ENCODE results near the gene CACNG4.

Gene CACNG4

DNA sequence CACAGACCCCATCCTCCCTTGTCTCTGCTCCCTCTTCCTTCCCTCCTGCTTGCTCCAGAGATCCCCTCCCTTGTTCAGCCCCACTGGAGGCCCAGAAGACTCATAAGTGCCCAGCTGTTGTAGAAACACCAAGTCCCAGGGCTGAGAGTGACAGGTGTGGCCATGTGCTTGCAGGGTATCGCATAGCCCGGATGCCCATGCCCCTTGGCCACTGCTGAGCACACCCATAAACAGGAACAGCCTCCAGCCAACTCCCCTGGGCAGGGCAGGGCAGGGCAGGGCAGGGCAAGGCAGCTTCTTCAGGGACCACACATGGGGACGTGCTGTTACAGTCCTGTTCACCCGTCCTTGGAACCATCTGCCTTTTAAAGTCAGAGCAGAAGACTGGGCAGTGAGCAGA is 81.9 kb downstream of the CACNG4 start:
- Histone ChIP-seq H3K36me3 (ENCODE audit: control insufficient read depth in 2 of 2, insufficient read depth in 2 of 2, low read length in 2 of 2) (no peaks in the 10 kb centered on the region), H3K27ac (ENCODE audit: low read depth in 2 of 2, low read length in 2 of 2) (peak overlapping the region; percentile 40 to 63), H3K4me3 (ENCODE audit: low read length in 2 of 2) (peak overlapping the region in 1 of 2 donors; percentile 20), H3K27me3 (ENCODE audit: control insufficient read depth in 2 of 2, insufficient read depth in 2 of 2, low read length in 2 of 2) (peaks cover 0 to 2% of the 10 kb centered on the region in 2 donors), H3K4me1 (ENCODE audit: control insufficient read depth in 2 of 2, insufficient read depth in 2 of 2, low read length in 2 of 2) (peaks cover 0 to 18% of the 10 kb centered on the region in 2 donors), H3K9ac (ENCODE audit: low read depth in 1 of 2, low read length in 2 of 2) (peak overlapping the region; percentile 24 to 30), H3K9me3 (ENCODE audit: control insufficient read depth in 2 of 2, low read length in 2 of 2) (peaks cover 3 to 6% of the 10 kb centered on the region in 2 donors)

DNA sequence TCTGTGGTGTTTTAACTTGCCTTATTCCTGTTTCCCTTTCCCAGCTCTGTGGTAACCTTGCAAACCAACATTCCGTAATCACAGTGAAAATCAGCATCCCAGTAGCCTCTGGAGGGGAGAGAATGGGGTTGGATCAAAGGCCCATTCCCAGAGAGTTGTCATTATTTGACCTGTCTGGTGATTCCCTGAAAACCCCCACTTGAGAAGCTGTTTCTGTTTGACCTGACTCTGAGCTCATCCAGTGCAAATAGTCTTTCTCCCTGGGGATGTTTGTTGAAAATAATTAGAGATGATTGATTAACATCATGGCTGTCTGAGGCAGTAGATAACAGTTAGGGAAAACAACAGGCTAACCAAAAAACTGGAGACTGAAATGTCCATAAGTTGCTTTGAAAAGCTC is 82.9 kb downstream of the CACNG4 start:
- H3K4me3 ChIP-seq (ENCODE audit: low read length in 2 of 2): no peak overlapping the region
- H3K9me3 ChIP-seq (ENCODE audit: control insufficient read depth in 2 of 2, low read length in 2 of 2): peaks cover 3 to 6% of the 10 kb centered on the region in 2 donors
- peaks cover 0 to 2% of the 10 kb centered on the region in 2 donors for H3K27me3 ChIP-seq (ENCODE audit: control insufficient read depth in 2 of 2, insufficient read depth in 2 of 2, low read length in 2 of 2)
- H3K27ac ChIP-seq (ENCODE audit: low read depth in 2 of 2, low read length in 2 of 2): no peak overlapping the region
- no peak overlapping the region for H3K9ac ChIP-seq (ENCODE audit: low read depth in 1 of 2, low read length in 2 of 2)
- peaks cover 0 to 20% of the 10 kb centered on the region in 2 donors for H3K4me1 ChIP-seq (ENCODE audit: control insufficient read depth in 2 of 2, insufficient read depth in 2 of 2, low read length in 2 of 2)
- no peaks in the 10 kb centered on the region for H3K36me3 ChIP-seq (ENCODE audit: control insufficient read depth in 2 of 2, insufficient read depth in 2 of 2, low read length in 2 of 2)

DNA sequence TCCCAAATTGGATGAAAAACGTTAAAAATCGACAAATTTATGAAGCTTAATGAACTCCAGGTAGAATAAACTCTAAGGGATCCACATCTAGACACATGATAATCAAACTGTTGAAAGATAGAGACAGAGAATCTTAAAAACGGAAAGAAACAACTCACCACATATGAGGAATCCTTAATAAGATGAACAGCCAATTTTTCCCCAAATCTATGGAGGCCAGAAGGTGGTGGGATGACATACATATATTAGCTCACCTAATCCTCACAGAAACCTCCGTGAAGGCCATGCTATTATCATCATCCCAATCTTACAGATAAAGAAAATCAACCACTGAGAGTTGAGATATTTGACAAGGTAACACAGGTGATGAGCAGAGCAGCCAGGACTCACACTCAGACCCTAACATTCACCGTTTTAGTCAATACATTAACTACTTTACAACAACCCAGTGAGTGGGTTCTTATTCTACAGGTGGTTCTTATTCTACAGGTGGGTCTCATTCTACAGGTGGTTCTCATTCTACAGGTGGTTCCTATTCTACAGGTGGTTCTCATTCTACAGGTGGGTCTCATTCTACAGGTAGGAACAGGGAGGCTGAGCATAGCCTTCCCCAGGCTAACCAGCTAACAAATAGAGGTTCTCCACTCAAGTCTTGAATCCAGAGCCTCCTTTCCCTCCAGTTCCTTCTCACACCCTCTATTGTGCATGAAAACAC is 84.7 kb downstream of the CACNG4 start:
- Histone ChIP-seq H3K4me3 (ENCODE audit: low read length in 2 of 2) (no peak overlapping the region), H3K27ac (ENCODE audit: low read depth in 2 of 2, low read length in 2 of 2) (no peak overlapping the region), H3K4me1 (ENCODE audit: control insufficient read depth in 2 of 2, insufficient read depth in 2 of 2, low read length in 2 of 2) (peaks cover 0 to 25% of the 10 kb centered on the region in 2 donors), H3K9me3 (ENCODE audit: control insufficient read depth in 2 of 2, low read length in 2 of 2) (peaks cover 3 to 6% of the 10 kb centered on the region in 2 donors), H3K9ac (ENCODE audit: low read depth in 1 of 2, low read length in 2 of 2) (no peak overlapping the region), H3K27me3 (ENCODE audit: control insufficient read depth in 2 of 2, insufficient read depth in 2 of 2, low read length in 2 of 2) (peaks cover 0 to 2% of the 10 kb centered on the region in 2 donors), H3K36me3 (ENCODE audit: control insufficient read depth in 2 of 2, insufficient read depth in 2 of 2, low read length in 2 of 2) (no peaks in the 10 kb centered on the region)

DNA sequence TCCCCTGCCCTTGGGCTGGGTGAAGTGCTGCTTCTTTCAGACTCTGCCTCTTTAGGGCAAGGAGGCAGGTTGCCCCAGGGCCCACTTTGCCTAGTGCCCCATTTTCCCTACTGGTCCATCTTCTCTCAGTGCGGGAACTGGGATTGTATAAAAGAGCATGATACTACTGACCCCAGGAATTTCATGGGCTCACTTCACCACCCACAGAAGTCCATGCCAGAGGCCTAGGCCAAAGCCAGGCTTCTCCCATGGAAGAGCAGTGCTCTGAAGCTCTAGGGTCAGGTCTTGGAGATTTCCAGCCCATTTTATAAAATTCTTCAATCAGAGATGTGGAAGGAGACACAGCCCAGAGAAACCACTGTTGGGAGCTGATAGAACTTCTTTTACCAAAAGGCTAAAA is 85.6 kb downstream of the CACNG4 start:
- Histone ChIP-seq H3K9me3 (ENCODE audit: control insufficient read depth in 2 of 2, low read length in 2 of 2) (peaks cover 3 to 6% of the 10 kb centered on the region in 2 donors), H3K36me3 (ENCODE audit: control insufficient read depth in 2 of 2, insufficient read depth in 2 of 2, low read length in 2 of 2) (no peaks in the 10 kb centered on the region), H3K27ac (ENCODE audit: low read depth in 2 of 2, low read length in 2 of 2) (no peak overlapping the region), H3K9ac (ENCODE audit: low read depth in 1 of 2, low read length in 2 of 2) (no peak overlapping the region), H3K4me3 (ENCODE audit: low read length in 2 of 2) (no peak overlapping the region), H3K4me1 (ENCODE audit: control insufficient read depth in 2 of 2, insufficient read depth in 2 of 2, low read length in 2 of 2) (peaks cover 0 to 25% of the 10 kb centered on the region in 2 donors), H3K27me3 (ENCODE audit: control insufficient read depth in 2 of 2, insufficient read depth in 2 of 2, low read length in 2 of 2) (peaks cover 0 to 2% of the 10 kb centered on the region in 2 donors)

DNA sequence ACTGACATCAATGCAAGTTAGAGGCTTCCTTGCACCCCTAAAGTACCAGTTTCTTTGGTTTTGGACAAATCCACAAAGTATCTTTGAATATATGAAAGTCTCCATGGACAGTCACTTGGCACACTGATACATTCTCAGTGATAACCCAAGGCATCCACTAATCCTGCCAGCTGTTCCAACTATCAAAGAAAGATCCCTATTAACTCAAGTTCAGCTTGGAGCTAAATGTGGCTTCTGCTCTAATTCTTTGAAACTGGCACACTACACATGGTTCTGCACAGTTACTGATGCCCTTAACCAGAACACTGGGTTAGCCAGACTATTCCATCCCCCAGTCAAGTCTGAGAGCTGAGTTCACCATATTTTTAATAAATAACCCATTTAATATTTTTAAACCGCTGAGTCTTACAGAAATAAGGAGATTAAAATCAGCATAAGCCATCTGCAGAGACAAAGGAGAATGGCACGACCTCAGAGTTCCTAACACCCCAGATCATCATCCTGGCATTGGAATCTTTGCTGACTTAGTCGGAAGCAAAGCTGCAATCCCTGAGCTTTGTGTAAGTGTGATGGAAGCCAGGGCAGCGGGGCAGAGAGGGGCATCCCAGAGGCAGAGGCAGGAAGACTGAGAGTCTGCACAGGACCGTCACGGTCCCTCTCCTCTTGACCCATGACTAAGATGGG is 86.1 kb downstream of the CACNG4 start:
- Histone ChIP-seq H3K4me3 (ENCODE audit: low read length in 2 of 2) (no peak overlapping the region), H3K36me3 (ENCODE audit: control insufficient read depth in 2 of 2, insufficient read depth in 2 of 2, low read length in 2 of 2) (no peaks in the 10 kb centered on the region), H3K27ac (ENCODE audit: low read depth in 2 of 2, low read length in 2 of 2) (no peak overlapping the region), H3K4me1 (ENCODE audit: control insufficient read depth in 2 of 2, insufficient read depth in 2 of 2, low read length in 2 of 2) (peaks cover 0 to 25% of the 10 kb centered on the region in 2 donors), H3K27me3 (ENCODE audit: control insufficient read depth in 2 of 2, insufficient read depth in 2 of 2, low read length in 2 of 2) (peaks cover 0 to 2% of the 10 kb centered on the region in 2 donors), H3K9ac (ENCODE audit: low read depth in 1 of 2, low read length in 2 of 2) (no peak overlapping the region), H3K9me3 (ENCODE audit: control insufficient read depth in 2 of 2, low read length in 2 of 2) (peaks cover 3 to 6% of the 10 kb centered on the region in 2 donors)

DNA sequence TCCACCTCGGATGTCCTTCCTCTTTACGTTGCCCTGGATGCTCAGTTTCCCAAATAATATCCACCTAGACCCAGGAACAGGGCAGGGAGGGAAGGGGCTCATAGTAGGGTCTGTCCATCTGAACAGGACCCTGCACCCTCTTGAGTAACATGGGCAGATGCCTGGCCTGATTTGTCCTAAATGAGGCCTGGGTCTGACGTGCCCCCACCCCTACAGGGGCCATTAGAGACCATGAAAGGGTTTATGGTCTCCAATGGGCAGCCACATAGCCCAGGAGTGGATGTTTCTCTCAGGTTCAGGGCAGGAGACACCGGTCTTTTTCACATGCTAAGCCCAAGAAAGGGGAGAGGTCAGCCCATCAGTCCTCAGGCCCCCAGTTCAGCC is 86.6 kb downstream of the CACNG4 start:
- Histone ChIP-seq H3K36me3 (ENCODE audit: control insufficient read depth in 2 of 2, insufficient read depth in 2 of 2, low read length in 2 of 2) (no peaks in the 10 kb centered on the region), H3K27me3 (ENCODE audit: control insufficient read depth in 2 of 2, insufficient read depth in 2 of 2, low read length in 2 of 2) (peaks cover 0 to 2% of the 10 kb centered on the region in 2 donors), H3K9ac (ENCODE audit: low read depth in 1 of 2, low read length in 2 of 2) (no peak overlapping the region), H3K27ac (ENCODE audit: low read depth in 2 of 2, low read length in 2 of 2) (no peak overlapping the region), H3K4me3 (ENCODE audit: low read length in 2 of 2) (no peak overlapping the region), H3K9me3 (ENCODE audit: control insufficient read depth in 2 of 2, low read length in 2 of 2) (peaks cover 3 to 6% of the 10 kb centered on the region in 2 donors), H3K4me1 (ENCODE audit: control insufficient read depth in 2 of 2, insufficient read depth in 2 of 2, low read length in 2 of 2) (peaks cover 3 to 25% of the 10 kb centered on the region in 2 donors)

DNA sequence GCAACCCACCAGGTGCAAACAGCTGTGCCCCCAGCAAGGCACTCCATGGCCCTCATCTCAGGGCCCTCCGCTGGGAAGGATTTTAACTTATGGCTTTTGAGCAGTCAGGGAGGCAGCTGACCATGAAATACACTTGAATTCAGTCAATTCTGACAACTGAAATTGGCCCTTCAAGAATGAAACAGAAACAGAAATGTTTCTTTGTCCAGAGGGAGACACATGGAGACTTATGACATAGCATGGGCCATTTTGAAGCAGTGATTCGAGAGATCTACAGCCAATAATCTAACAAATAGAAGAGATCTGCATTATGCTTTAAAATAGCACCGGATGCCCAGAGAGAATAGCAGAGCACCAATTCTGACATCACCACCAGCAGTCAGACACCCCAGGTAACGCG is 87.3 kb downstream of the CACNG4 start:
- no peaks in the 10 kb centered on the region for H3K36me3 ChIP-seq (ENCODE audit: control insufficient read depth in 2 of 2, insufficient read depth in 2 of 2, low read length in 2 of 2)
- H3K27me3 ChIP-seq (ENCODE audit: control insufficient read depth in 2 of 2, insufficient read depth in 2 of 2, low read length in 2 of 2): no peaks in the 10 kb centered on the region
- no peak overlapping the region for H3K9ac ChIP-seq (ENCODE audit: low read depth in 1 of 2, low read length in 2 of 2)
- no peak overlapping the region for H3K27ac ChIP-seq (ENCODE audit: low read depth in 2 of 2, low read length in 2 of 2)
- H3K9me3 ChIP-seq (ENCODE audit: control insufficient read depth in 2 of 2, low read length in 2 of 2): peaks cover 3 to 6% of the 10 kb centered on the region in 2 donors
- peaks cover 8 to 21% of the 10 kb centered on the region in 2 donors for H3K4me1 ChIP-seq (ENCODE audit: control insufficient read depth in 2 of 2, insufficient read depth in 2 of 2, low read length in 2 of 2)
- no peak overlapping the region for H3K4me3 ChIP-seq (ENCODE audit: low read length in 2 of 2)

DNA sequence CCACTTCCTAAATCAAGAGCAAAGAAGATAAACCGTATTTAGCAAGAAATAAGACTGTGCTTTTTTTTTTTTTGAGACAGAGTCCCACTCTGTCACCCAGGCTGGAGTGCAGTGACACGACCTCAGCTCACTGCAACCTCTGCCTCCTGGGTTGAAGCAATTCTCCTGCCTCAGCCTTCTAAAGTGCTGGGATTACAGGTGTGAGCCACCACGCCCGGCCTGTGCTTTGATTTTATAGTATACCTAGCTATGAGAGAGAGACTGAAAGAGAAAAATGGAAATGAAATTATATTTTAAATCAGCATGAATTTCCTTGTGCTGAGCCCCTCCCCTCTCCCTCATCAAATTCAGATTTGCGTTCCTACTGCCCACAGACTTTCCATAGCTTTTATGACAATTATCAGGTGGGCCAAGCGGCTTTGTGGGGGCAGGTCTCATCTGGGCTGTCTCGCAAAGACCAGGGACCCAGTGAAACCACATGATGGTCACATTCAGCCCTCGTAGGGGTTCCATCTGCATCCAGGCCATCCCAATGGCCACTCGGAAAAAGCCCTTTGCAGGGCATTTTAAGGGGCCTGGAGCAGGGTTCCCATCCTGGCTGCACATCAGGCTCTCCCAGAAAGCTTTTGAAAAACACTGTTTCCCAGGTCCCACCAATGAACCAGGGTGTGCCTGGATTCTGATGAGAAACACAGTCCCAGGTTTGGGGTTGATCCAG is 88.4 kb downstream of the CACNG4 start:
- Histone ChIP-seq H3K36me3 (ENCODE audit: control insufficient read depth in 2 of 2, insufficient read depth in 2 of 2, low read length in 2 of 2) (no peaks in the 10 kb centered on the region), H3K4me1 (ENCODE audit: control insufficient read depth in 2 of 2, insufficient read depth in 2 of 2, low read length in 2 of 2) (peaks cover 9 to 19% of the 10 kb centered on the region in 2 donors), H3K27me3 (ENCODE audit: control insufficient read depth in 2 of 2, insufficient read depth in 2 of 2, low read length in 2 of 2) (no peaks in the 10 kb centered on the region), H3K9ac (ENCODE audit: low read depth in 1 of 2, low read length in 2 of 2) (peak overlapping the region in 1 of 2 donors; percentile 6), H3K9me3 (ENCODE audit: control insufficient read depth in 2 of 2, low read length in 2 of 2) (peaks cover 3 to 6% of the 10 kb centered on the region in 2 donors), H3K27ac (ENCODE audit: low read depth in 2 of 2, low read length in 2 of 2) (peak overlapping the region in 1 of 2 donors; percentile 22), H3K4me3 (ENCODE audit: low read length in 2 of 2) (no peak overlapping the region)

DNA sequence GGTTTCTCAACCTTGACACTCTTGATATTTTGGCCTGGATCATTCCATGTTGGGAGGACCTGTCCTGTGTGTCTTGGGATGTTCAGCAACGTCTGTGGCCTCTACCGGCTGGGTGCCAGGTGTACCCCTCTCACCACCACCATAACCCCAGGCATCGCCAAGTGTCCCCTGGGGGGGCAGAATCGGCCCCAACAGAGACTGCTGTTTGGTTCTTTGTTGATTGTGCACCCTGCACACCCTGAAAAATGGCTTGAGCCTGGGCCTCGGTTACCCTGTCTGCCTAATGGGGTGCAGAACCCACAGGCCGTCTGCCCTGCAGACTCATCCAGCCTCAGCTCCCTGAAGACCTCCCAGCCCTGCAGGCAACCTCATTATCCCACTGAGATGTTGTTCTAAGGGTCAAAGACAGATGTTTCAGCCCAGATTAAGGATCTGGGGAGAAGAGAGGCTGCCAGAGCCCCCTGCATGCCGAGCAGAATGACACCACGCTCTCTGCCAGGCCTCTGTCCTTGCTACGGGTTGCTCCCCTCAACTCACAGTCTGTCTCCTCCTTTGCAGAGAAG is 89.0 kb downstream of the CACNG4 start:
- H3K9me3 ChIP-seq (ENCODE audit: control insufficient read depth in 2 of 2, low read length in 2 of 2): peaks cover 3 to 6% of the 10 kb centered on the region in 2 donors
- no peaks in the 10 kb centered on the region for H3K36me3 ChIP-seq (ENCODE audit: control insufficient read depth in 2 of 2, insufficient read depth in 2 of 2, low read length in 2 of 2)
- H3K4me1 ChIP-seq (ENCODE audit: control insufficient read depth in 2 of 2, insufficient read depth in 2 of 2, low read length in 2 of 2): peaks cover 9 to 19% of the 10 kb centered on the region in 2 donors
- no peaks in the 10 kb centered on the region for H3K27me3 ChIP-seq (ENCODE audit: control insufficient read depth in 2 of 2, insufficient read depth in 2 of 2, low read length in 2 of 2)
- no peak overlapping the region for H3K9ac ChIP-seq (ENCODE audit: low read depth in 1 of 2, low read length in 2 of 2)
- no peak overlapping the region for H3K27ac ChIP-seq (ENCODE audit: low read depth in 2 of 2, low read length in 2 of 2)
- H3K4me3 ChIP-seq (ENCODE audit: low read length in 2 of 2): no peak overlapping the region

Measured in mucosa of rectum (tissue), 2 donors.